GM21786 (cell line): ENCODE results near the gene POLE.
"Not testable (repeated sequence)": the region's sequence is repeated elsewhere in the genome, so short reads cannot be mapped to it uniquely, and the experiment has no call there.

Experiments
- ATAC-seq: cut with Tn5 transposase; IDR thresholded peaks from one replicate; pipeline ENCODE4 v1.9.1; 2021; ENCODE audit not compliant: unreplicated experiment

The POLE gene

DNA sequence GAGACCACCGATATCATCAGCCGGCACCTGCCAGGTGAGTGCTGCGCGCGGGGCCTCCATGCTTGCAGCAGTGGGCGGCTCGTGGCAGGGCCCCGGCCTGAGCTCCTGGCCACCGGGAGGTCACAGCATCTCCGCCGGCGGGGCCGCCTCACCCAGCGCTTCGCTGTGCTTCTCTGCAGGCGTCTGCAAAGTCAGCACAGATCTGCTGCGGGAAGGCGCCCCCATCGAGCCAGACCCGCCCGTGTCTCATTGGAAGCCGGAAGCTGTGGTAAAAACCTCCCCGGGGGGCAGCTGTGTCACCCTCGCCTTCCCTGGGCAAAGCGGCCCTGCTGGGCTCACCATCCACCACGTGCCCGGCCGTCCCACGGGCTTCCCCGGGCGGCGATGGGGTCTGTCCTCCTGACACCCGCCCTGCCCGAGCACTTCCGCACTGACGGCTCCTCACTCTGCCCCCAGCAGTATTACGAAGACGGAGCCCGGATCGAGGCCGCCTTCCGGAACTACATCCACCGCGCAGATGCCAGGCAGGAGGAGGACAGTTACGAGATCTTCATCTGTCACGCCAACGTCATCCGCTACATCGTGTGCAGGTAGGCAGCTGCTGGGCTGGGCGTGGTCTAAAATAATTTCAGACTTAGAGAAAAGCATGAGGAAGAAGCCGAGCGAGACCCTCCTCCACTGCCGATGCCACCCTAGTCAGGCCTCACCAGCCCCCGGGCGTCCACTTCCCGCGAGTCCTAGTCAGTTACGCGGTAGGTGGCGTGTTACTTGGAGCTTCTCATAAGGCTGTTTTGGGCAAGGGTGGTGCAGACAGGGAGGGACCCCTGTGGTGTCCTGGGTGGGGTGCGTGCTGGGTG, 30.6 kb upstream of the POLE start:
- no peak for ATAC-seq

DNA sequence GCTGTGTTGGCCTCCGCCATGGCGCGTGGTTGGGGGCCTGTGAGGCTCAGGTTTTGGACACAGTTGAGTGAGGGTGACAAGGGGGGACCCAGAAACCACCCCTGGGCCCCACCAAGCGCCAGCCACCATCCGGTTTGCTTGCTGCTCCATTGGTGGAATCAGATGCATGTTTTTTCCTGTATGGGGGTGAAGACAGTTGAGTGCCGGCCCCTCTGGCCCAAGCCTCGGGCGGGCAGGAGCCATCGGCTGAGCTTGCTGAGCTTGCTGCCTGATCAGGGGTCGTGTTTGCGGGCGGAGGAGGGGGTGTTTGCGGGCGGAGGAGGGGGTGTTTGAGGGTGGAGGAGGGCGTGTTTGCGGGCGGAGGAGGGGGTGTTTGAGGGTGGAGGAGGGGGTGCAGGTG, 29.9 kb upstream of the POLE start:
- no peak for ATAC-seq

DNA sequence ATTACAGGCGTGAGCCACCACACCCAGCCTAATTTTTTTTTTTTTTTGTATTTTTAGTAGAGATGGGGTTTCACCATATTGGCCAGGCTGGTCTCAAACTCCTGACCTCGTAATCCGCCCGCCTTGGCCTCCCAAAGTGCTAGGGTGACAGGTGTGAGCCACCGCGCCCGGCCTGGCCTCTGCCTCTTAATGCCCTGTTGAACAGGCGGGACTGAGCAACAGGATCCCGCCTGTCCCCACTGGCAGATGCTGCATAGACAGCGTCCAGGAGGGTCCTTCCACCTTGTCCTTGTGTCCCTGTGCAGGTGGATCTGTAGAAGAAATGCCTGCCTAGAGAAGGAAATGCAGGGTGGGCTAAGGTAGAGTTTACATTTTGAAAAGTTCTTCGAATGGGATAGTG, 29.2 kb upstream of the POLE start:
- ATAC-seq: no peak

DNA sequence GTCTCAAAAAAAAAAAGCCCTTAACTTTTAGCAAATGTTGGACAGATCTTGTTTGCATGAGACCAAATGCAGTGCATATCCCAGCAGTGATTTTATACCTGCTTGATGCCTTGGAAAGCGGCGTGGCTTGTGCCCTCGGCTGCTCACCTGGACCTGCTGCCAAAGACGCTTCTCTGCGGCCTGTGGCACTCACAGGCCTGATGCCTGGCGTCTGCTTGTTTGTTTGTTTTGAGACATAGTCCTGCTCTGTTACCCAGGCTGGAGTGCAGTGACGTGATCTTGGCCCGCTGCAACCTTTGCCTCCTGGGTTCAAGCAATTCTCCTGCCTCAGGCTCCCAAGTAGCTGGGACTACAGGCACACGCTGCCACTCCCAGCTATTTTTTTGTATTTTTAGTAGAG, 28.7 kb upstream of the POLE start:
- ATAC-seq: no peak

DNA sequence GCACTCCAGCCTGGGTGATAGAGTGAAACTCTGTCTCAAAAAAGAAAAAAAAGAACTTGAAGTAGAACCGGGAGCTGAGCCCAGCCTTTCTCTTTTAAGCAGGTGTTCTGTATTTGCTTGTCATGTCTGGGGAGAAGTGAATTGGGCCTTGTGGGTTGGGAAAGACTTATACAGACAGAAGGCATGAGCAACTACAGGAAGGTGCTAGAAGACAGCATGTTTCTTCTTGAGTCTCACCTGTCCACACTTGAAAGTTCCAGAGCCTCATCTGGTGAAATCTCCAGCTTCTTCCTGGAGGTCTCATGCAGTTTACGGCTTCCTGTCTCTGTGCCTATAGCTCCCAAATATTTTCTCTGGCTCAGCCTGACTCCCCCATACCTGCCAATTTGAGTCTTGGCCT, 26.0 kb upstream of the POLE start:
- no peak for ATAC-seq

DNA sequence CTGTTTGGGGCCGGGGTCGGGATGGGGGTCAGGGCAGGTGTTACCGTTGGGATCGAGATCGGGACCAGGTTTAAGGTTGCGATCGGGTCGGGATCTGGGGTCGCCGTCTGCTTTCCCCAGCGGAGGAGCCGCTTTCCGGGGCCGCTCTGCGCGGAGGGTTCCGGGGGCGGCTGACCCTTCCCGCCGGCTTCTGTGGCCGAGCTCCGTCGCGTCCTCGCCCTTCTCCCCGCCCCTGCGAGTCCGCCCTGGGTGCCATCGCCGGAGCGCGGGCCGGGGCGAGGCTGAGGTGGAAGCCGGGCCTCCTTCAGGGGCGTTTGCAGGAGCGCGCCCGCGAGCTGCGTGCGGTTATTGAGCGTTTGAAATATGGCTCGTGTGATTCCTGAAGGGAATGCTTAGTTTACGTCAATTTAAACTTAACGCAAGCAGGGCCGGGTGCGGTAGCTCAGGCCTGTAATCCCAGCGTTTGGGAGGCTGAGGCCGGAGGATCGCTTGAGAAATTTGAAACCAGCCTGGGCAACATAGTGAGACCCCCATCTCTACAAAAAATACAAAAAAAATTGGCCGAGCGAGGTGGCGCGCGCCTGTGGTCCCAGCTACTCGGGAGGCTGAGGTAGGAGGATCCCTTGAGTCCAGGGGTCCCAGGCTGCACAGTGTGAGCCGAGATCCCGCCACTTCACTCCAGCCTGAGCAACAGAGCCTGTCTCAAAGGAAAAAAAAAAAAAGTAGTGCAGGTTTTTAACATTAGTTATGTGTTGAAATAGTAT, 24.1 kb upstream of the POLE start:
- ATAC-seq: peak; percentile 8

DNA sequence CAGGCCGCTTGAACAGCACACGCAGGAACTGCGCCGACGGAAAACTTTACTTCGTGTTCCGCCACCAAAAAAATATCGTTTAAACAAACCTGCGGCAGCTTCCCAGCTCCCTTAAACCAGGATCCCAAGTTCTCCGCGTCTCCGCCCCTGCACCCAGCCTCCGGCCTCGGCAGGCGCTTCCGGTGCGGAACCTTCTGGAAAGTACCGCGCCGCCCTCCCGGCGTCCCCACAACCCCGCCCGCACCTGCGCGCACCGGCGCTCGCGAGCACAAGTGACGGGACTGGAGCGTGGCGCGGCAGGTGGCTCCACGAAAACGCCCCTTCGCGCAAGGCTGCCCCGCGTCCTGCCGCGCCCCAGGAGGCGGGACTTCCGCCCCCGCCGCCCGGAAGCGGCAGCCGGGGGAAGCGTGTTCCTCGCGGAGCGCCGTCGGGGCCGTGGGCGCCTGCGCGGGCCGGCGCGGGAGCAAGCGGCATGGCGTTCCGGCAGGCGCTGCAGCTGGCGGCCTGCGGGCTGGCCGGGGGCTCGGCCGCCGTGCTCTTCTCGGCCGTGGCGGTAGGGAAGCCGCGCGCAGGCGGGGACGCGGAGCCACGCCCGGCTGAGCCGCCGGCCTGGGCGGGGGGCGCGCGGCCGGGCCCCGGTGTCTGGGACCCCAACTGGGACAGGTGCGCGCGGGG, 23.4 kb upstream of the POLE start, which contains the start of gene PGAM5:
PGAM5 (plus strand) TSS at position 438 of the 675 bp plus-strand sequence; CDS start at position 473, 35 bp downstream.
- ATAC-seq: peak; percentile 89

DNA sequence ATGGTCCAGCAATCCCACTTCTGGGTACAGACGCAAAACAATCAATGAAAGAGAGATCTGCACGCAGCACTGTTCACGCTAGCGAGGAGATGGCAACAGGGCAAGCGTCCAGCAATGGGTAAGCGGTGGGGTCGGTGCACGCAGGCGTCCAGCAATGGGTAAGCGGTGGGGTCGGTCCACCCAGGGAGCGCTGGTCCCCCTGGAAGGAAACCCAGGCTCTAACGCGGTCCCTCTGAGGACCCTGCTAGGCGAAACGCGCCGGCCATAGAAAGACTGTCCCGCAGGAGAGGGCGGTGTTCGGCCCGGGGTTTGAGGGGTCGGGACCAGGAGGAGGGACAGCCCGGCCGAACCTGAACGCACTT, 22.9 kb upstream of the POLE start:
- peak; percentile 24 for ATAC-seq

DNA sequence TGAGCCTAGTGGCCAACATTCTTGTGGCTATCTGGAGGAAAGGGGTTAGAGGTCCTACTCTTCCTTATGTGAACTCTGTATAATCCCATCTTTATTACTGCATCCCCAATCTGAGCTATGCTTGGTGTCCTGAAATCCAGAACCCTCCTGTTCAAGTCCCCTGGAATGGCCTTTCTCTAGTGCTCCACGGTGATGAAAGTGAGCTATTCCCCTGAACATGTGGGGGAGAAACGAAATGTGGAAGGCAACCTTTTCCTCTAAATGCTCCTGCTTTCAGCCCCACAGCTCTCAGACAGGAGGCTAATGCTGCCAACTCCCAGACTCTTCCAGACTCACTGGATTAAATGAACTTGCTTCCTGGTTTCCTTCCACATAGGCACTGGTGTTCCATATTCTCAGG, 21.0 kb upstream of the POLE start:
- no peak for ATAC-seq

DNA sequence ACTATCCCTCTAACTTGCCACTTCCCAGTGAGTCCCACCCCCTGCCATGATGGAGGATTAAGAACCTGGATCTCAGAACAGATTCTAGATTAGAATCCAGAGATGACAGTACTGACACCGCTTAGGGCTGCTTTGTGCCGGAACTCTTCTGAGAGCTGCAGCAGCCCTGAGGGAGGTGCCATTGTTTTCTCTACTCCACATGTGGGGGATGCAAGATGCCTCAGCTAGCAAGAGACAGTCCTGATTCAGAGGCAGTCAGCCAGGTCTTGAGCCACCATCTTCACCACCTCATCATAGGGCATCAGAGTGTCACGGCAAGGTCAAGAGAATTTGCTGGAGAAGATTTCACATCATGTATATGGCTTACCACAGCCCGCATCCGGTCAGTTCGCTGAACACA, 20.1 kb upstream of the POLE start:
- no peak for ATAC-seq

DNA sequence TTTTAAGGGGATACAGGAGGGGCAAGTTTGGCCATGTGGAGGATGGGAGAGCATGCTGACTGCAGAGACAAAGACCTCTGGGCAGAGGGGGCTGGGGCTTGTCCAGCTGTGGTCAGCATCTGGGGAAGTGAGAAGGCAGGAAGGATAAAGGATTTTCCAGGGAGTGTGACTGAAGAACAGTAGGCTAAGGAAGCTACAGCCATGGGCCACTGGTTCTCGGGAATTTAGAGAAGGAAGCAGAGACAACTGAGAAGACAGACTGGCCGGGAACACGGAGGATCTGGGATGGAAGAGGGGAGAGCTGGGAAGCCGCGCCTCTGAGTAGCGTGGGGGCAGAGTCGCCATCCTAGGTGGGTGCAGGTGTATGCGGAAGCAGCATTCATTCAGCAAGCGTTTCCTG, 16.5 kb upstream of the POLE start:
- ATAC-seq: no peak

DNA sequence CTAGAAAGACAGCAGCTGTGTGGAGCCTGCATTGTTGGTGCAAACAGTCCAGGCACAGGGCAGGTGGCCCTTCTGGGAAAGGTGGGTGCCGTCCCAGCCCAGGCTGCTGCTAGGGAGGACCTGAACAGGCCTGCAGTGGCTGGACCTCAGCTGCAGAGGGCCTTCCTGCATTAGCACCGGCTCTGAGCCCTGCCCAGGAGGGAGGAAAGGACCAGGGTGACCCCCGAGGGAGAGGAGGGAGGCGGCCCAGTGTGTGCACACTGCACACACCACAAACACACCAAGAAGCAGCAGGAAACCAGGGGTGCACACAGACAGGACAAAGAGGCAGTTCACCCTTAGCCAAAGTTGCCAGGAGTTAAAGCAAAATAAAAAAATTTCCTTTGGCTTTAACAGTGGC, 15.5 kb upstream of the POLE start:
- ATAC-seq: no peak

DNA sequence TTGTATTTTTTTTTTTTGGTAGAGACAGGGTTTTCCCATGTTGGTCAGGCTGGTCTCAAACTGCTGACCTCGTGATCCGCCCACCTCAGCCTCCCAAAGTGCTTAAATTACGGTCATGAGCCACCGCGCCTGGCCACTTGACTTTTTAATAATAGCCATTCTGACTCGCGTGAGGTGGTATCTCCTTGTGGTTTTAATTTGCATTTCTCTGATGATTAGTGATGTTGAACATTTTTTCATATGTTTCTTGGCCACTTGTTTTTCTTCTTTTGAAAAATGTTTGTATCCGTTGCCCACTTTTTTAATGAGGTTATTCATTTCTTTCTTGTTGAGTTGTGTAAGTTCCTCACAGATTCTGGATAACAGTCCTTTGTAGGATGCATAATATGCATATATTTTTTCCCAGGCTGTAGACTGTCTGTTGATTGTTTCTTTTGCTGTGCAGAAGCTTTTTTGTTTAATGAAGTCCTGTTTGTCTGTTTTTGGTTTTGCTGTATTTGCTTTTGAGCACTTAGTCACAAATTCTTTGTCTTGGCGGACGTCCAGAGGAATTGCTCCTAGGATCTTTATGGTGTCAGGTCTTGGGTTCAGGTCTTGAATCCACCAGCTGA, 13.2 kb upstream of the POLE start:
- no peak for ATAC-seq

DNA sequence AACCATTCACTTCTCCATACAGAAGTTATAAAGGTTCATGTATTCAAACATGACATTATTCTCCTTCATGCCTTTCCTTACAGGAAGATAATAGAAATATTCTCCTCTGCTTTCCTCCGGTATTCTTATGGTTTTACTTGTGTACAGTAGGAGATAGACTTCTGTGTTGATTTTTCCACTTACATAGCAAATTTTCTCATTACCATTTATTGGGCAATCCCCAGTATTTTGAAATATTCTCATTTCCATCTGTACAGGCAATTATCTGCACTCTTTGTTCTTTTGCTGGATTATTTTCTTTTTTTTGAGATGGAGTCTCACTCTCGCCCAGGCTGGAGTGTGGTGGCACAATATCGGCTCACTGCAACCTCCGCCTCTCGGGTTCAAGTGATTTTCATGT, 11.2 kb upstream of the POLE start:
- ATAC-seq: no peak

DNA sequence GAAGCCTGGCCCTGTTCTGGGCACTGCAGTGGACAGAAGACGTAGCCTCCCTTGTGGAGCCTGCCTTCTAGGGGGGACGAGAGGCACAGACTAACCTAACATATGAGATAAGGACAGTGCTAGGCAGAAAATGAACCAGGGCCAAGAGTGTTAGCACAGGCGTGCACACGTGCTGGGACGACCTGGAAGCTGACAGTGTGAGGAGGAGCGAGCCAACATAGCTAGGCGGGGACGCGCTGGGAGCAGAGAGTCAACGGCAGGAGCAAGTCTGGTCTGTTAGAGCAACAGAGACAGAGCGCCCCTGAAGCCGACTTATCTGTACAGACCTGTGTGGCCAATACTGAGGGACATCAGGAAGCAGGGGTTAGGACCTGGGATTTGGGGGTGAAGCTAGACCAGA, 8.3 kb upstream of the POLE start:
- no peak for ATAC-seq

DNA sequence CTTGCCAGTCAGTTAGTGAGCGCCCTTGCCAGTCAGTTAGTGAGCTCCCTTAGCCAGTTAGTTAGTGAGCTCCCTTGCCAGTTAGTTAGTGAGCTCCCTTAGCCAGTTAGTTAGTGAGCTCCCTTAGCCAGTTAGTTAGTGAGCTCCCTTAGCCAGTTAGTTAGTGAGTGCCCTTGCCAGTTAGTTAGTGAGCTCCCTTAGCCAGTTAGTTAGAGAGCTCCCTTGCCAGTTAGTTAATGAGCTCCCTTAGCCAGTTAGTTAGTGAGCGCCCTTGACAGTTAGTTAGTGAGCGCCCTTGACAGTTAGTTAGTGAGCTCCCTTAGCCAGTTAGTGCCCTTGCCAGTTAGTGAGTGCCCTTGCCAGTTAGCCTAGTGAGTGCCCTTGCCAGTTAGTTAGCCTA, 7.7 kb upstream of the POLE start:
- ATAC-seq: not testable (repeated sequence)

DNA sequence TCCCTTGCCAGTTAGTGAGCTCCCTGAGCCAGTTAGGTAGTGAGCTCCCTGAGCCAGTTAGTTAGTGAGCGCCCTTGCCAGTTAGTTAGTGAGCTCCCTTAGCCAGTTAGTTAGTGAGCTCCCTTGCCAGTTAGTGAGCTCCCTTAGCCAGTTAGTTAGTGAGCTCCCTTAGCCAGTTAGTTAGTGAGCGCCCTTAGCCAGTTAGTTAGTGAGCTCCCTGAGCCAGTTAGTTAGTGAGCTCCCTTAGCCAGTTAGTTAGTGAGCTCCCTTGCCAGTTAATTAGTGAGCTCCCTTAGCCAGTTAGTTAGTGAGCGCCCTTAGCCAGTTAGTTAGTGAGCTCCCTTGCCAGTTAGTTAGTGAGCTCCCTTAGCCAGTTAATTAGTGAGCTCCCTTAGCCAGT, 4.9 kb upstream of the POLE start:
- not testable (repeated sequence) for ATAC-seq

DNA sequence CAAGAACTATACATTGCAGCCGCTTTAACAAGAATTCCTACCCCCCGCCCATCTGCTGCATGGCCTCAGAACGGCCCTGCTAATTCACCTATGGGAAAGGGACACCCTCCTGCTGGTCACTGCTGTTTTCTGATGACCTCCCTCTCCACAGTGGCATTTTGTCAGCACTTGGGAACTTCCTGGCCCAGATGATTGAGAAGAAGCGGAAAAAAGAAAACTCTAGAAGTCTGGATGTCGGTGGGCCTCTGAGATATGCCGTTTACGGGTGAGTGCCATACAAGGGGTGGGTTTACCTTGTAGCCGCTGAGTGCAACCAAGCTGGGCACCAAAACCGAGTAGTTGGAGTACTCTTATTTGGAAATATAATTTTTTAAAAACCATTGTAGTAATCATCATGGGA, 3.0 kb upstream of the POLE start:
- ATAC-seq: no peak

DNA sequence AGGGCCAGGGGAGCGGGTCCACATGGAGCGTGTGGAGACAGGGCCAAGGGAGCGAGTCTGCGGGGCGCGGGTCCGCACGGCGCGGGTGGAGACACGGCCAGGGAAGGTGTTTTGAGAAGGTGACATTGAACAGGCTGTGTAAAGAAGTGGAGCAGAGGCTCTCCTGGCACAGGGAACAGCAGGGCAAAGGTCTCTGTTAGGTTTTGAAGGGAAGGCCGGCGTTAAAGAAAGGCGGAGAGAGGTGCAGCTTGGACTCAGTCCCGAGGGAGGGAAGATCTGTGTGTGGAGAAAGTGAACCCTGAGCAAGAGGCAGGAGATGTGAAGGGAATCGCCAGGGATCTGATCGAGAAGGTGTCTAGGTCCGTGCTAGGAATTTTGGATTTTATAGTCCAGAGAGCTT, 2.1 kb upstream of the POLE start:
- no peak for ATAC-seq

DNA sequence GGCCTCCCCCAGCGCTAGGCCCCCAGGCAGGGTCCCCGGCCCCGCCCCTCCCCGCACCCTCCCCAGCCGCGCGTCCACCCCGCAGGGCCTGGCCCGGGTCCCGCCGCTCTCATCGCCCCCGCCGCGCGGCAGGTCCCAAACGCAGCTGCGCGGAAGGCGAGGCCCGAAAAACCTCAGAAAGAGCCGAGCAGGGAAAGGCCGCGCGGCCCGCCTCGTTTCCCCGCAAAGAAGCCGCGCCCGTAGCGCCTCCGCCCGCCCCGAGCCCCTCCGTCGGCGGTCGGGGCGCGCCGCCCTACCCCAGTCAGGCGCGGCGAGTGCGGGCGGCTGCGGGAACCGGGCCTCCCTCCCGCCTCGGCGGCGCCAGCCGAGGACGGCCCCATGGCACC, 324 bp downstream of the POLE start:
- peak; percentile 7 for ATAC-seq

DNA sequence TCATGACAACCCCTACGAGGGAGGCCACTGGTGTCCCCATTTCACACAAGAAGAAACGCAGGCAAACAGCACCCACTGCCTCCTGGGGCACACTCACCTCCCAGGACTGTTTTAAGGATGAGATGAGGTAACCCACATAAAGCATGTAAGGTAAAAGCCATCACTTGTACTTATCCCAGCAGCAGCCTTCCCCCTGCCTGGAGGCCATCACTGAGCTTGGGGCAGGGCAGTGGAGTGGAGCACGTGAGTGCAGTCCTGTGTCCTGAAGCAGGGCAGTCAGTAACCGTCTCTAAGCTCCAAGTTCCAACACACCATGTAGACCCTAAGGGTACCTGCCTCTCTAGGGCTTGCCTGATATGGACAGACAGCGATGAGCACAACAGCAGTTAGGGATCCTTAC, 1.7 kb downstream of the POLE start:
- no peak for ATAC-seq
